Vagina (tissue), 2 donors: Measurements from ENCODE around the gene CACNA1C.

Experiments used
- CTCF ChIP-seq, 3 experiments: fragments of 450-650 bp in 2 of 3; fragments of 200-600 bp in 1 of 3; sonication (generic) in 1 of 3; IDR thresholded peaks; one replicate each; pipeline ENCODE4 v1.5.1; 2017 to 2019; ENCODE audit warnings: antibody characterized with exemption in 3 of 3, mild to moderate bottlenecking in 2 of 3, moderate library complexity in 2 of 3
- POLR2A ChIP-seq, 2 donors: fragments of 450-650 bp; IDR thresholded peaks; one replicate each; pipeline ENCODE4 v1.6.1; 2017; ENCODE audit warnings: antibody characterized with exemption in 2 of 2, mild to moderate bottlenecking in 2 of 2, moderate library complexity in 2 of 2
- POLR2AphosphoS5 ChIP-seq, 2 donors: sonication (generic); formaldehyde crosslinking; IDR thresholded peaks; one replicate each; pipeline ENCODE4 v1.9.0; 2017; ENCODE audit warnings: antibody characterized with exemption in 2 of 2, mild to moderate bottlenecking in 2 of 2, low read depth in 1 of 2; ENCODE audit not compliant: insufficient read depth in 1 of 2

DNA sequence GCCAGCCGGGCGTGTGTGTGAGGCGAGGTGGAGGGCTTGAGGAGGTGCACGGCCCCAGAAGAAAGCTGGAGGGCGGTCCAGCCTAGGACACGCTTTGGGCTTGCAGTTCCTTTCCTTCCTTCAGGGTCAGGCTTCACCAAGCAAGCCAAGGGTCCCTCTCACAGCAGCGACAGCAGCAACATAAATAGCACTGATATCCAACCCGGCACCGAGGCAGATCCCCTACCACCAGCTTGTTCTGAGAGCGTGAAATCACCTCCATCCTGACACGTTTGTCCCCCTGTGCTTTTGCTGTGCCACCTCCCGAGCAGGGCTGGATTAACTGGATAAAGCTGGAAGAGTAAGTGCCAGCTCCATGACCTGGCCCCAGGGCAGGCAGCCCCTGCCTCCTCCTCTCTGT lies 251.4 kb downstream of the CACNA1C start:
- no peak for TF ChIP-seq POLR2AphosphoS5 (IDR thresholded peaks at IDR 0.05; ENCODE audit: insufficient read depth in 1 of 2, low read depth in 1 of 2)
- TF ChIP-seq CTCF (IDR thresholded peaks at IDR 0.05), result no peak
- TF ChIP-seq POLR2A (IDR thresholded peaks at IDR 0.05), result no peak
